Osteocyte (in vitro differentiated cells): Measurements from ENCODE around the gene ASCC1. TPM values are rescaled to one million over a fixed set of nuclear protein-coding genes. Genes with fewer than 3 reads are reported as not detected.

ENCODE experiments used
- DNase-seq: peaks from one replicate; pipeline ENCODE4 v3.0.0; 2021; ENCODE audit warnings: mixed read lengths; ENCODE audit not compliant: unreplicated experiment; ENCODE audit errors: extremely low spot score
- H3K27ac Mint-ChIP-seq: one replicate; pipeline ENCODE4 v1.8.0; 2021; ENCODE audit warnings: mild to moderate bottlenecking, mixed read lengths; ENCODE audit not compliant: unreplicated experiment
- H3K27me3 Mint-ChIP-seq: one replicate; pipeline ENCODE4 v1.8.0; 2021; ENCODE audit warnings: mixed read lengths; ENCODE audit not compliant: unreplicated experiment
- H3K36me3 Mint-ChIP-seq: one replicate; pipeline ENCODE4 v1.8.0; 2021; ENCODE audit warnings: mixed read lengths; ENCODE audit not compliant: unreplicated experiment
- H3K4me1 Mint-ChIP-seq: one replicate; pipeline ENCODE4 v1.8.0; 2021; ENCODE audit warnings: mixed read lengths; ENCODE audit not compliant: unreplicated experiment
- H3K4me3 Mint-ChIP-seq: one replicate; pipeline ENCODE4 v1.8.0; 2021; ENCODE audit warnings: mild to moderate bottlenecking, moderate library complexity, mixed read lengths; ENCODE audit not compliant: unreplicated experiment
- H3K9me3 Mint-ChIP-seq: one replicate; pipeline ENCODE4 v1.8.0; 2021; ENCODE audit warnings: mixed read lengths; ENCODE audit not compliant: unreplicated experiment
- long read RNA-seq: library from polyadenylated mRNA; unstranded; transcript quantifications from one replicate; pipeline ENCODE4 v2.0.0, GENCODE V29; 2021
- total RNA-seq: library from RNA; stranded (reverse); gene quantifications from 2 replicates; pipeline ENCODE4 v1.2.1, GENCODE V29; 2021
- TF ChIP-seq, protein P1 (sequence below): fragments of 200-600 bp; sonication (generic); IDR thresholded peaks from 2 replicates; pipeline ENCODE4 v1.5.0; 2021; ENCODE audit warnings: antibody characterized with exemption, mild to moderate bottlenecking, moderate library complexity

ASCC1 gene, protein sequence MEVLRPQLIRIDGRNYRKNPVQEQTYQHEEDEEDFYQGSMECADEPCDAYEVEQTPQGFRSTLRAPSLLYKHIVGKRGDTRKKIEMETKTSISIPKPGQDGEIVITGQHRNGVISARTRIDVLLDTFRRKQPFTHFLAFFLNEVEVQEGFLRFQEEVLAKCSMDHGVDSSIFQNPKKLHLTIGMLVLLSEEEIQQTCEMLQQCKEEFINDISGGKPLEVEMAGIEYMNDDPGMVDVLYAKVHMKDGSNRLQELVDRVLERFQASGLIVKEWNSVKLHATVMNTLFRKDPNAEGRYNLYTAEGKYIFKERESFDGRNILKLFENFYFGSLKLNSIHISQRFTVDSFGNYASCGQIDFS
- 39.1 and 40.6 TPM in 2 replicates for total RNA-seq
- long read RNA-seq, transcript ASCC1-202 (10 exons, 2,002 nt) = major isoform, 132 of 246 reads
- long read RNA-seq, partial matches to known transcripts = 9 of 246 reads
- long read RNA-seq, other reads (novel, unspliced or antisense) = 105 of 246 reads

DNA sequence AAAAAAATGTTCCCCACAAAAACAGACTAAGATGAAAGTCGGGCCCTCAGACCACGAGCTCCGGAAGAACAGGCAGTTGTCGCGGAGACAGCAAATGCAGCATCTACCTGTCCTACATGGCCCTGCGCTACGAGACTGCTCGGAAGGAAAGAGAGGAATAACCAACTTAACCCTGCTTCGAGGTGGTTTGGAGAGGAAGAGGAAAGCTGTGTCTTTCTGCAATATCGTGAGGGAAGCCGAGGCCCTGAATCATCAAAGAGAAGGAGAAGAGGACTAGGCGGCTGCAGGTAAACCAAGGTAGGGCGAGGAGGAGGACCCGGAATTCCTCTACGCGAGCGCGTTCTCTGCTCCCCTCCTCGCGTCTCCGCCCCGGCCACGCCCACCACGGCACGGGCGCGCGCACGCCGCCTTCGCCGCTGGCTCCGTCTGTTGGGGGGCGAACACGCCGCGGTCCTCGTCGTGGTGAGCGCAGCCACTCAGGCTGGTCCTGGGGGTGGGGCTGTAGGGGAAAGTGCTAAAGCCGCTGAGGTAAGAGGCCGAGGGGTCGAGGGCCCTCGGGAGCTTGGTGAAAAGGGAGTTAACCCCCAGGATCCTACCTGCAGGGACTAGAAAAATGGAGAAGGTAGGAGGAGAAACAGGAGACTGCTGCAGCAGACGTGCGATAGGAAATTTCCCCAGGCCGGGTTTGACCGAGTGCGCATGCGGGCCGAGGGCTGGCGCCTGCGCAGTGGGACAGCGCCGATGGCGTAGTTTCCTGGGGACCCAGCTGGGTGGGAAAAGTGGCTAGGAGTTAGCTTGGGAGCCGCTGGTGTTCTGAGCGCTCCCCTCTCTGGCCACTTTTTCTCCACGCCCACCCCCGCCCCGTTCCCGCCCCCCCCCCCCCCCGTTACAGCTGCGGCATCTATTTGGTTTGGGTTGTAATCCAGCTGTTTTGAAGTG lies at the start of gene ASCC1, which contains the start of gene ANAPC16:
Gene ASCC1 (minus strand): TSS at position 666 of the 939 bp plus-strand sequence. CDS start 2,978 bp downstream, outside the sequence.
Gene ANAPC16 (plus strand): TSS at position 402 of the 939 bp plus-strand sequence. CDS start 7,903 bp downstream, outside the sequence.
- DNase-seq = peak; percentile 98
- Mint-ChIP-seq H3K4me3 (peak within 1 kb of the TSS; percentile 92), H3K9me3 (no peaks in the 10 kb centered on the region), H3K4me1 (peaks cover 36% of the 10 kb centered on the region), H3K36me3 (peaks cover 7% of the 10 kb centered on the region), H3K27me3 (no peaks in the 10 kb centered on the region), H3K27ac (peak within 1 kb of the TSS; percentile 99)
- TF ChIP-seq, protein P1, sequence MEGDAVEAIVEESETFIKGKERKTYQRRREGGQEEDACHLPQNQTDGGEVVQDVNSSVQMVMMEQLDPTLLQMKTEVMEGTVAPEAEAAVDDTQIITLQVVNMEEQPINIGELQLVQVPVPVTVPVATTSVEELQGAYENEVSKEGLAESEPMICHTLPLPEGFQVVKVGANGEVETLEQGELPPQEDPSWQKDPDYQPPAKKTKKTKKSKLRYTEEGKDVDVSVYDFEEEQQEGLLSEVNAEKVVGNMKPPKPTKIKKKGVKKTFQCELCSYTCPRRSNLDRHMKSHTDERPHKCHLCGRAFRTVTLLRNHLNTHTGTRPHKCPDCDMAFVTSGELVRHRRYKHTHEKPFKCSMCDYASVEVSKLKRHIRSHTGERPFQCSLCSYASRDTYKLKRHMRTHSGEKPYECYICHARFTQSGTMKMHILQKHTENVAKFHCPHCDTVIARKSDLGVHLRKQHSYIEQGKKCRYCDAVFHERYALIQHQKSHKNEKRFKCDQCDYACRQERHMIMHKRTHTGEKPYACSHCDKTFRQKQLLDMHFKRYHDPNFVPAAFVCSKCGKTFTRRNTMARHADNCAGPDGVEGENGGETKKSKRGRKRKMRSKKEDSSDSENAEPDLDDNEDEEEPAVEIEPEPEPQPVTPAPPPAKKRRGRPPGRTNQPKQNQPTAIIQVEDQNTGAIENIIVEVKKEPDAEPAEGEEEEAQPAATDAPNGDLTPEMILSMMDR = no peak

DNA sequence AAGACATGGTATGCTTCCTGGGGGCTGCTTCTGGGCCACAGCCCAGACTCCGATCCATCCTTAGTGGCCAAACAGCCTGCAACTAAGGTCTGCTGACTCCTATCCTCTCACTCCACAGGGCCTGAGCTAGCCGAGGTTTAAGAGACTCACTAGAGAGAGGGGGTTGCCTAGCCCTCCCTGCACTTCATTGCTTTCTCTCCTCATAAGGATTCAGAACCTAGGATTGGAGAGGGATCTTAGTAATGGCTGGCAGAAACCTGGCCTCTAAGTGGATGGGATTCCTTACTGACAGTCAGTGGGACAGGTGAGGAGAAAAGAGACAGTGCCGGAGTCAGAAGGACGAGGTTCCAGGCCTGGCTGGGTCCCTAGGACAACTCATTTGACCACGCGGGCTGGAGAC lies 49.4 kb upstream of the ASCC1 start:
- H3K27me3 Mint-ChIP-seq = no peaks in the 10 kb centered on the region
- H3K9me3 Mint-ChIP-seq = no peaks in the 10 kb centered on the region
- no peak overlapping the region for H3K4me3 Mint-ChIP-seq
- no peaks in the 10 kb centered on the region for H3K36me3 Mint-ChIP-seq
- TF ChIP-seq, protein P1 = no peak
- no peak for DNase-seq
- no peak overlapping the region for H3K27ac Mint-ChIP-seq
- H3K4me1 Mint-ChIP-seq = peaks cover 26% of the 10 kb centered on the region

DNA sequence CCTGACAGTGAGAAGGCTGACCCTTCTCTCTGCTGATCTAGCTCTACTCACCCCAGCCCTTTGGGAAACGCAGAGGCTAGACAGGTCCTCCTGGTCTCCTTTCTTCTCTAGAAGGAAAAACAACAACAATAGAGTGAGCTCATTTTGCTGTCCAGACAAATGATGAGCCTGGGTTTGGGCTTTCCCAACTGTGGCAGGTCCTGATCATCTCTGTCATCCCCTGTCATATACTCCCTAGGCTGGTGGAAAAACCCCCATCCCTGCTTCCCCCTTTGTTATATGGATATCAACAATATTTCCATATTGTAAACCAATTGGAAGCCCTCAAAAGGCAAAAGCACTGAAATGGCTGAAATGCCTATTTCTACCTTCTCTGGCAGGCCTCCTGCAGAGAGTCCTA lies 48.5 kb upstream of the ASCC1 start:
- no peaks in the 10 kb centered on the region for H3K9me3 Mint-ChIP-seq
- no peak overlapping the region for H3K27ac Mint-ChIP-seq
- peaks cover 33% of the 10 kb centered on the region for H3K4me1 Mint-ChIP-seq
- H3K27me3 Mint-ChIP-seq = no peaks in the 10 kb centered on the region
- no peak overlapping the region for H3K4me3 Mint-ChIP-seq
- TF ChIP-seq, protein P1 = no peak
- no peaks in the 10 kb centered on the region for H3K36me3 Mint-ChIP-seq
- DNase-seq = no peak

DNA sequence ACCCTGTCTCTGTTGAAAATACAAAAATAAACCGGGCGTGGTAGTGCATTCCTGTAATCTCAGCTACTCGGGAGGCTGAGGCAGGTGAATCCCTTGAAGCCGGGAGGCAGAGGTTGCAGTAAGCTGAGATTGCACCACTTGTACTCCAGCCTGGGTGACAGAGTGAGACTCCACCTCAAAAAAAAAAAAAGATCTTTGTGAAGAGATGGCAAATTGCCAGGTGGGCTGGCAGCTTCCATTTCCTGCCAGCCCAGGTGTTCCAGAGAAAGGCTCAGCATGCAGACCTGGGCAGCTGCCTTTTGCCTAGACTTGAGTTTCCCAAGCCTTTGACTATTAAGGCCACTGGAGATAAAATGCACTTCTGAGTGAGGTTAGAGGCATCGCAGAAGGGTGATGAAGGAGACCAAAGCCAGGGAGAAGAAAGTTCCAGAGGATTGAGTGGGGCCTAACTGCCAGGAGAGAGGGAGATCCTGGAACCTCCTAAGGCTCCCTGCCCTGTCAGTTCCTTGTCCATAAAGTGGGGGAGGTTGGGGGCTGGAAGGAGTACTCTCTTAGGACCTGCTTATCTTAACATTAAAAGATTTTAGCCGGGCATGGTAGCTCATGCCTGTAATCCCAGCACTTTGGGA lies 47.7 kb upstream of the ASCC1 start:
- TF ChIP-seq, protein P1 = no peak
- H3K27me3 Mint-ChIP-seq = no peaks in the 10 kb centered on the region
- no peak overlapping the region for H3K4me3 Mint-ChIP-seq
- H3K9me3 Mint-ChIP-seq = no peaks in the 10 kb centered on the region
- H3K4me1 Mint-ChIP-seq = peaks cover 40% of the 10 kb centered on the region
- DNase-seq = no peak
- peak overlapping the region; percentile 44 for H3K27ac Mint-ChIP-seq
- H3K36me3 Mint-ChIP-seq = no peaks in the 10 kb centered on the region
